ENCODE measurements around the gene RASA2. TPM values are rescaled to one million over a fixed set of nuclear protein-coding genes. Genes with fewer than 3 reads are reported as not detected.

Gene RASA2
- total and polyA plus RNA-seq, 10 of the 15 experiments (the other 5 are each of a cell fraction or from before 2014, with no cell fraction given), result 1.9 to 9.4 (median 7.2) TPM

DNA sequence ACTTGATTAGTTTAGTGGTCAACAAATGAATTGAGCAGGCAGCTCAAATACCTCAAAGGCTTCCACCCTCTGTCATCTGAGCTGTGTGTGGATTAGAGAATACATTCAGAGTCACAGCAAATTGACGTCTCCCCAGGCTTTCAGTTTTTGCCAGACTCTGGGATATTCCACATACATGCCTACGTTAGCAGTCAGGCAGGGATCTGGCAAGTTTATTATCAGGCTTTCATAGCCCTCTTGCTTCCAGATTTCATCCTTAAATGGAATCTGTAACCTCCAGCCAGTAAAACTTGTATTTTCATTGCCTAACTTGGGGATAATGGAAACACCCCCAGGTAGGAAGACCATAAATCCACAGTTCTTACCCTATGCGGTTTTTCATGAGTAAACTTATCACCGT, 115.9 kb downstream of the RASA2 start (continued):
- TF ChIP-seq KAT2A (conservative IDR thresholded peaks at IDR 0.05; ENCODE audit: control insufficient read depth, low read depth, low read length), result no peak
- TF ChIP-seq PAX8 (IDR thresholded peaks at IDR 0.05), result no peak
- no peak for TF ChIP-seq BCL11A (IDR thresholded peaks at IDR 0.05; ENCODE audit: low read depth, low read length)
- no peak for TF ChIP-seq KLF5 (IDR thresholded peaks at IDR 0.05; ENCODE audit: partially characterized antibody)

- in situ Hi-C loops (cut with MboI), result no loop called here
- H3K36me3 ChIP-seq (ENCODE audit: control insufficient read depth in 2 of 2, insufficient read depth in 2 of 2, low read length in 1 of 2), result peaks cover 0 to 2% of the 10 kb centered on the region in 2 experiments; a peak in 1 of 4 replicates
These were observed 116.7 kb downstream of the RASA2 start for GRCh38 chr3:141603473-141604035.

More at GRCh38 chr3:141603473-141604035, 116.7 kb downstream of the RASA2 start:
- no peak overlapping the region for H3K4me3 ChIP-seq
- intact Hi-C loops (cut with micrococcal nuclease; ENCODE audit: unreplicated experiment), result no loop called here
- no peak for FAIRE-seq
- no peaks in the 10 kb centered on the region for H3K79me2 ChIP-seq (ENCODE audit: control insufficient read depth, insufficient read depth, low read length)
- H3K4me2 ChIP-seq (ENCODE audit: control insufficient read depth, insufficient read depth), result no peak overlapping the region
- no peaks in the 10 kb centered on the region for H3K4me1 ChIP-seq (ENCODE audit: control insufficient read depth, insufficient read depth, low read length)
- no peak for DNase-seq (ENCODE audit: low read depth, low spot score)
- BruUV-seq (replicated peaks), result no TSS peak
- H3K27ac ChIP-seq (ENCODE audit: control insufficient read depth, insufficient read depth), result no peak overlapping the region
- TF ChIP-seq FOXK2 (IDR thresholded peaks at IDR 0.05) (no peak), SIN3A (IDR thresholded peaks at IDR 0.05; ENCODE audit: low read depth, low read length) (no peak), RELA (IDR thresholded peaks at IDR 0.05; ENCODE audit: borderline replicate concordance, partially characterized antibody) (no peak), MTA2 (IDR thresholded peaks at IDR 0.05; ENCODE audit: low read depth) (no peak), IKZF2 (IDR thresholded peaks at IDR 0.05) (no peak), NFYA (IDR thresholded peaks at IDR 0.05; ENCODE audit: borderline replicate concordance, low read depth, low read length) (no peak), POLR2AphosphoS2 (IDR thresholded peaks at IDR 0.05; ENCODE audit: low read depth, low read length) (no peak), KAT2A (conservative IDR thresholded peaks at IDR 0.05; ENCODE audit: control insufficient read depth, low read depth, low read length) (no peak)
- TF ChIP-seq, protein P1, sequence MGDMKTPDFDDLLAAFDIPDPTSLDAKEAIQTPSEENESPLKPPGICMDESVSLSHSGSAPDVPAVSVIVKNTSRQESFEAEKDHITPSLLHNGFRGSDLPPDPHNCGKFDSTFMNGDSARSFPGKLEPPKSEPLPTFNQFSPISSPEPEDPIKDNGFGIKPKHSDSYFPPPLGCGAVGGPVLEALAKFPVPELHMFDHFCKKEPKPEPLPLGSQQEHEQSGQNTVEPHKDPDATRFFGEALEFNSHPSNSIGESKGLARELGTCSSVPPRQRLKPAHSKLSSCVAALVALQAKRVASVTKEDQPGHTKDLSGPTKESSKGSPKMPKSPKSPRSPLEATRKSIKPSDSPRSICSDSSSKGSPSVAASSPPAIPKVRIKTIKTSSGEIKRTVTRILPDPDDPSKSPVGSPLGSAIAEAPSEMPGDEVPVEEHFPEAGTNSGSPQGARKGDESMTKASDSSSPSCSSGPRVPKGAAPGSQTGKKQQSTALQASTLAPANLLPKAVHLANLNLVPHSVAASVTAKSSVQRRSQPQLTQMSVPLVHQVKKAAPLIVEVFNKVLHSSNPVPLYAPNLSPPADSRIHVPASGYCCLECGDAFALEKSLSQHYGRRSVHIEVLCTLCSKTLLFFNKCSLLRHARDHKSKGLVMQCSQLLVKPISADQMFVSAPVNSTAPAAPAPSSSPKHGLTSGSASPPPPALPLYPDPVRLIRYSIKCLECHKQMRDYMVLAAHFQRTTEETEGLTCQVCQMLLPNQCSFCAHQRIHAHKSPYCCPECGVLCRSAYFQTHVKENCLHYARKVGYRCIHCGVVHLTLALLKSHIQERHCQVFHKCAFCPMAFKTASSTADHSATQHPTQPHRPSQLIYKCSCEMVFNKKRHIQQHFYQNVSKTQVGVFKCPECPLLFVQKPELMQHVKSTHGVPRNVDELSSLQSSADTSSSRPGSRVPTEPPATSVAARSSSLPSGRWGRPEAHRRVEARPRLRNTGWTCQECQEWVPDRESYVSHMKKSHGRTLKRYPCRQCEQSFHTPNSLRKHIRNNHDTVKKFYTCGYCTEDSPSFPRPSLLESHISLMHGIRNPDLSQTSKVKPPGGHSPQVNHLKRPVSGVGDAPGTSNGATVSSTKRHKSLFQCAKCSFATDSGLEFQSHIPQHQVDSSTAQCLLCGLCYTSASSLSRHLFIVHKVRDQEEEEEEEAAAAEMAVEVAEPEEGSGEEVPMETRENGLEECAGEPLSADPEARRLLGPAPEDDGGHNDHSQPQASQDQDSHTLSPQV (IDR thresholded peaks at IDR 0.05), result no peak
- TF ChIP-seq, protein P2, sequence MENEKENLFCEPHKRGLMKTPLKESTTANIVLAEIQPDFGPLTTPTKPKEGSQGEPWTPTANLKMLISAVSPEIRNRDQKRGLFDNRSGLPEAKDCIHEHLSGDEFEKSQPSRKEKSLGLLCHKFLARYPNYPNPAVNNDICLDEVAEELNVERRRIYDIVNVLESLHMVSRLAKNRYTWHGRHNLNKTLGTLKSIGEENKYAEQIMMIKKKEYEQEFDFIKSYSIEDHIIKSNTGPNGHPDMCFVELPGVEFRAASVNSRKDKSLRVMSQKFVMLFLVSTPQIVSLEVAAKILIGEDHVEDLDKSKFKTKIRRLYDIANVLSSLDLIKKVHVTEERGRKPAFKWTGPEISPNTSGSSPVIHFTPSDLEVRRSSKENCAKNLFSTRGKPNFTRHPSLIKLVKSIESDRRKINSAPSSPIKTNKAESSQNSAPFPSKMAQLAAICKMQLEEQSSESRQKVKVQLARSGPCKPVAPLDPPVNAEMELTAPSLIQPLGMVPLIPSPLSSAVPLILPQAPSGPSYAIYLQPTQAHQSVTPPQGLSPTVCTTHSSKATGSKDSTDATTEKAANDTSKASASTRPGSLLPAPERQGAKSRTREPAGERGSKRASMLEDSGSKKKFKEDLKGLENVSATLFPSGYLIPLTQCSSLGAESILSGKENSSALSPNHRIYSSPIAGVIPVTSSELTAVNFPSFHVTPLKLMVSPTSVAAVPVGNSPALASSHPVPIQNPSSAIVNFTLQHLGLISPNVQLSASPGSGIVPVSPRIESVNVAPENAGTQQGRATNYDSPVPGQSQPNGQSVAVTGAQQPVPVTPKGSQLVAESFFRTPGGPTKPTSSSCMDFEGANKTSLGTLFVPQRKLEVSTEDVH (IDR thresholded peaks at IDR 0.05; ENCODE audit: low read depth, partially characterized antibody), result no peak
- no peaks in the 10 kb centered on the region for H4K20me1 ChIP-seq (ENCODE audit: control insufficient read depth, insufficient read depth)
- ATAC-seq, result no peak
- H3K9ac ChIP-seq (ENCODE audit: control insufficient read depth, insufficient read depth, low read length), result no peak overlapping the region
- ChIA-PET SMC1A (ENCODE audit: uncharacterized antibody, unreplicated experiment) (no interaction called here), POLR2A (no interaction called here), RAD21 (ENCODE audit: unreplicated experiment) (no interaction called here), CTCF (no interaction called here)
- WGBS (ENCODE audit: insufficient coverage, insufficient replicate concordance, low lambda C conversion rate, missing lambda C conversion rate), result 83% methylated on average over 3 of the region's 3 CpGs
- no peak overlapping the region for H2AFZ ChIP-seq (ENCODE audit: control insufficient read depth, low read depth, low read length)
- no peaks in the 10 kb centered on the region for H3K27me3 ChIP-seq (replicated peaks in 1 of 2; ENCODE audit: control insufficient read depth in 2 of 2, insufficient read depth in 2 of 2, low read length in 1 of 2)
- no peaks in the 10 kb centered on the region; the same call in 2 of the 3 replicates for H3K9me3 ChIP-seq (replicated peaks; ENCODE audit: control insufficient read depth, insufficient read depth, low read length)

Measured in GM12878 (cell line).